BJ (cell line): ENCODE results near the gene CPAMD8. TPM values are rescaled to one million over a fixed set of nuclear protein-coding genes. Genes with fewer than 3 reads are reported as not detected.

Source experiments
- CTCF ChIA-PET: fragments of 350-600 bp; formaldehyde crosslinking; extraction: SDS; loops from one replicate; lab custom pipeline; 2021; ENCODE audit warnings: antibody characterized with exemption, inconsistent platforms; lab: Yijun Ruan, JAX
- POLR2A ChIA-PET: fragments of 300-600 bp; sonication (Branson Sonifier 250); formaldehyde crosslinking; extraction: SDS; loops from one replicate; lab custom pipeline; 2021; ENCODE audit warnings: antibody characterized with exemption; lab: Charles Lee
- DNase-seq: peaks from one replicate; pipeline ENCODE4 v3.0.0-alpha.2; 2011; ENCODE audit warnings: low read depth
- H3K27me3 ChIP-seq: 2 replicates; pipeline ENCODE4 v1.6.0; 2011; ENCODE audit warnings: low read length; ENCODE audit not compliant: control insufficient read depth, insufficient read depth
- H3K36me3 ChIP-seq: 2 replicates; pipeline ENCODE4 v1.5.1; 2011; ENCODE audit warnings: low read length; ENCODE audit not compliant: control insufficient read depth, insufficient read depth
- H3K4me3 ChIP-seq: 2 replicates; pipeline ENCODE4 v1.5.1; 2011; ENCODE audit warnings: low read depth, mild to moderate bottlenecking, control low read depth, low read length
- polyA plus RNA-seq: library from polyadenylated mRNA; depleted of rRNA; stranded (reverse); fragments of >200 nt; gene quantifications from 2 replicates; pipeline ENCODE4 v1.2.3, GENCODE V29; 2011
- TF ChIP-seq, protein P1 (sequence below): IDR thresholded peaks from 2 replicates; pipeline ENCODE4 v1.5.1; 2011; ENCODE audit warnings: low read depth, mild to moderate bottlenecking, control low read depth, inconsistent platforms, low read length, moderate library complexity; ENCODE audit not compliant: insufficient read depth

CPAMD8 gene
- polyA plus RNA-seq, 1 experiment, result 1.1 TPM

DNA sequence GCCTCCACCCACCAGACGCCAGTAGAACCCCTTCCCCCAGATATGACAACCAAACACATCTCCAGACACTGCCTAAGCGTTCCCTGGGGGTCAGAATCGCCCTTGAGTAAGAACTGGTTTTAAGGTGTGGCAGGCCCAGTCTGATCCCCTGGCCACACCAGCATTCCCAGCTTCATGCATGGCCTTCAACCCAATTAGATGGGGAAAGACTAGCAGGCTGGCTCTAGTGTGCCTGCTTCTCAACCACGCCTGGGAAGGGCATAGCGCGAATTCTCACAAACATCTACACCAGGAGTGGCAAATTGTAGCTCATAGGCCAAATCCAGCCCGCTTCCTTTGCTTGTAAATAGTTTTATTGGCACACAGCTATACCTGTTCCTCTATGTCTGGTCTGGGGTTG is 35.1 kb upstream of the CPAMD8 start:
- Histone ChIP-seq H3K36me3 (peaks cover 8% of the 10 kb centered on the region), H3K27me3 (no peaks in the 10 kb centered on the region), H3K4me3 (no peak overlapping the region)
- TF ChIP-seq, protein P1, sequence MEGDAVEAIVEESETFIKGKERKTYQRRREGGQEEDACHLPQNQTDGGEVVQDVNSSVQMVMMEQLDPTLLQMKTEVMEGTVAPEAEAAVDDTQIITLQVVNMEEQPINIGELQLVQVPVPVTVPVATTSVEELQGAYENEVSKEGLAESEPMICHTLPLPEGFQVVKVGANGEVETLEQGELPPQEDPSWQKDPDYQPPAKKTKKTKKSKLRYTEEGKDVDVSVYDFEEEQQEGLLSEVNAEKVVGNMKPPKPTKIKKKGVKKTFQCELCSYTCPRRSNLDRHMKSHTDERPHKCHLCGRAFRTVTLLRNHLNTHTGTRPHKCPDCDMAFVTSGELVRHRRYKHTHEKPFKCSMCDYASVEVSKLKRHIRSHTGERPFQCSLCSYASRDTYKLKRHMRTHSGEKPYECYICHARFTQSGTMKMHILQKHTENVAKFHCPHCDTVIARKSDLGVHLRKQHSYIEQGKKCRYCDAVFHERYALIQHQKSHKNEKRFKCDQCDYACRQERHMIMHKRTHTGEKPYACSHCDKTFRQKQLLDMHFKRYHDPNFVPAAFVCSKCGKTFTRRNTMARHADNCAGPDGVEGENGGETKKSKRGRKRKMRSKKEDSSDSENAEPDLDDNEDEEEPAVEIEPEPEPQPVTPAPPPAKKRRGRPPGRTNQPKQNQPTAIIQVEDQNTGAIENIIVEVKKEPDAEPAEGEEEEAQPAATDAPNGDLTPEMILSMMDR, result no peak
- ChIA-PET CTCF (interaction anchor here (0.9 to 1.5 kb wide), 2 partner anchors 9 to 92 kb away, joined by 3 to 5 read pairs; no protein-coding TSS in a partner anchor), POLR2A (no interaction called here)
- DNase-seq, result no peak

DNA sequence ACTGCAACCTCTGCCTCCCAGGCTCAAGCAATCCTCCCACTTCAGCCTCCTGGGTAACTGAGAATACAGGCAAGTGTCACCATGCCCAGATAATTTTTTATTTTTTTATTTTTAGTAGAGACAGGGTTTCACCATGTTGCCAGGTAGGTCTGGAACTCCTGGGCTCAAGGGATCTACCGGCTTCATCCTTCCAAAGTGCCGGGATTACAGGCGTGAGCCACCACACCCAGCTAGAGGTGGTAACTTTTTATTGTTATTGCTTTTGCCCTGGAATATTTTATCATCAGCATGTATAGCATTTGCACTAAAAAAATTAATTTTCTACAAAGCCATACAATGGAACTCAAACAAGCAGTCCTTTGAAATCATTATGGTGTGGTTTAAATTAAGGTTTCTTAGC is 34.6 kb upstream of the CPAMD8 start:
- TF ChIP-seq, protein P1, result no peak
- Histone ChIP-seq H3K27me3 (no peaks in the 10 kb centered on the region), H3K36me3 (peaks cover 8% of the 10 kb centered on the region), H3K4me3 (no peak overlapping the region)
- ChIA-PET CTCF (interaction anchor here (0.9 to 1.5 kb wide), 2 partner anchors 9 to 93 kb away, joined by 3 to 5 read pairs; no protein-coding TSS in a partner anchor), POLR2A (no interaction called here)
- no peak for DNase-seq

DNA sequence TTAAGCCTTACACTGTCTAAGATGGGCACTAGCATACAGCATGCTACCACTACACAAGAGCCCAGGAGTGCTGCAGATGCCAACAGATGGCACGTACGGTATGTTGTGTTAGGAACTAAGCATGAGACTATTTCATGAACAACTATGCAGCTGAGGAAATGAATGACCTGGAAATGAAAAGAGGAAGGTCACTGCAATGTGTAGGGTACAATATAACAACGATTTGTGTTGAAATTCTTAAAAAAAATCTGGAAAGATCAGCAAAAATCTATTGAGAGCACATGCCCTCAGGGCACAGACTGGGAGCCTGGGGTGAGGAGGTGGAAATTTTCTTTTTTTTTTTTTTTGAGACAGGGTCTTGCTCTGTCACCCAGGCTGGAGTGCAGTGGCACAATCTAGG is 34.2 kb upstream of the CPAMD8 start:
- ChIA-PET CTCF (interaction anchor here (1.5 kb wide), 1 partner anchor 8 kb away, joined by 5 read pairs; no protein-coding TSS in a partner anchor), POLR2A (no interaction called here)
- no peak for DNase-seq
- Histone ChIP-seq H3K4me3 (no peak overlapping the region), H3K27me3 (no peaks in the 10 kb centered on the region), H3K36me3 (peaks cover 8% of the 10 kb centered on the region)
- TF ChIP-seq, protein P1, result no peak

DNA sequence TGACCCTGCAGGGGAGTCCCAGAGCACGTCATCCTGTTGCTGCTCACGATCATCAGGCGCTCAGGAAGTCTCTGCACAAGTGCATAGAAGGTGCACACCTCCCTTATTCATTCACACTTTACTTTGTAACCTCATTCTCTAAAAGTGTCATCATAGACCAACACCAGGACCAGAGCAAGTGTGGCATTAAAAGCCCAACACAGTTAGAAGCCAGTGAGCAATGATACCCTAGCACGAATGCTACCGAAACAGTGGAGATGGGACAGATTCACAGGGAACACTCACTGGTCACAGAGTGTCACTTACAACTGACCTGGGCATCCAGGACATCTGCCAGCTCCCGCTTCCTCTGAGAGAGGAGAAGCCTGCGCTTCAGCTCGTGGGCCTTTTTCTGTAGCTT is 31.6 kb upstream of the CPAMD8 start:
- CTCF ChIA-PET, result interaction anchor here (1.7 kb wide), 1 partner anchor 9 kb away, joined by 6 read pairs; no protein-coding TSS in a partner anchor
- no peak for DNase-seq
- H3K27me3 ChIP-seq, result no peaks in the 10 kb centered on the region
- TF ChIP-seq, protein P1, result no peak
- POLR2A ChIA-PET, result no interaction called here
- H3K36me3 ChIP-seq, result peaks cover 9% of the 10 kb centered on the region
- no peak overlapping the region for H3K4me3 ChIP-seq

DNA sequence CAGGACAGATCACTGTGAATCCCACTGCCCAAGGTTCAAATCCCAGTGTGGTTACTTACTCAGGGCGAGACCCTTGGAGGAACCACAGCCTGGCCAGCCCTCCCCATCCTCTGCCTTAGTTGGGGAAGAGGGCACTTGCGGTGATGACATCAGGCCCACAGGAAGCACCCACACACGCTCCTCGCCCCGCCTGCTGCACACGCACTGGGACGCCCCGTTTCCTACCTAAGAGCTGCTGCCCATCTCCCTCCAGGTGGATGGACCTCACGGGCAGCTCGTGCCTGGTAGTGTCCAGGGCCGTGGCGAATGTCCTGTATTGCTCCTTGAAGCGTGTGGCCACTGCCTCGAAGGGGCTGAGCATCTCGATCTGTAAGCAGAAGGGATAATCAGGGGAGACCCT is 29.0 kb upstream of the CPAMD8 start:
- CTCF ChIA-PET, result interaction anchor here (1.0 to 1.9 kb wide), 4 partner anchors 13 to 285 kb away, joined by 4 to 6 read pairs (median 5); no protein-coding TSS in a partner anchor
- H3K27me3 ChIP-seq, result no peaks in the 10 kb centered on the region
- POLR2A ChIA-PET, result no interaction called here
- H3K4me3 ChIP-seq, result no peak overlapping the region
- DNase-seq, result no peak
- TF ChIP-seq, protein P1, result no peak
- H3K36me3 ChIP-seq, result peaks cover 11% of the 10 kb centered on the region
